GM12874 (cell line): ENCODE data around the gene SYT17.

Experiments
- TF ChIP-seq, protein P1 (sequence below): IDR thresholded peaks from 2 replicates; pipeline ENCODE4 v1.5.1; 2011; ENCODE audit warnings: low read depth, mild to moderate bottlenecking, control low read depth, low read length, moderate library complexity; ENCODE audit not compliant: insufficient read depth

Gene SYT17

DNA sequence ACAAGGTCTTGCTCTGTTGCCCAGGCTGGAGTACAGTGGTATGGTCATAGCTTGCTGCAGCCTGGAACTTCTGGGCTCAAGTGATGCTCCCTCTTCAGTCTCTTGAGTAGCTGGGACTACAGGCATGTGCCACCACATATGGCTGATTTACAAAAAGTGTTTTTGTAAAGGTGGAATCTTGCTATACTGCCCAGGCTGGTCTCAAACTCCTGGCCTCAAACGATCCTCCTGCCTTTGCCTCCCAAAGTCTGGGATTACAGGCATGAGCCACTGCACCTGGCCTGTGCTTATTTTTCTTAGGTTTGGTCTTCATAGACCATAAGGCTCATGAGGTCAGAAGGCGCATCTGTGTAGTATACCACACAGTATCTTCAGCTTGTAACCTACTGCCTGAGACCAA is 122.8 kb downstream of the SYT17 start:
- TF ChIP-seq, protein P1, sequence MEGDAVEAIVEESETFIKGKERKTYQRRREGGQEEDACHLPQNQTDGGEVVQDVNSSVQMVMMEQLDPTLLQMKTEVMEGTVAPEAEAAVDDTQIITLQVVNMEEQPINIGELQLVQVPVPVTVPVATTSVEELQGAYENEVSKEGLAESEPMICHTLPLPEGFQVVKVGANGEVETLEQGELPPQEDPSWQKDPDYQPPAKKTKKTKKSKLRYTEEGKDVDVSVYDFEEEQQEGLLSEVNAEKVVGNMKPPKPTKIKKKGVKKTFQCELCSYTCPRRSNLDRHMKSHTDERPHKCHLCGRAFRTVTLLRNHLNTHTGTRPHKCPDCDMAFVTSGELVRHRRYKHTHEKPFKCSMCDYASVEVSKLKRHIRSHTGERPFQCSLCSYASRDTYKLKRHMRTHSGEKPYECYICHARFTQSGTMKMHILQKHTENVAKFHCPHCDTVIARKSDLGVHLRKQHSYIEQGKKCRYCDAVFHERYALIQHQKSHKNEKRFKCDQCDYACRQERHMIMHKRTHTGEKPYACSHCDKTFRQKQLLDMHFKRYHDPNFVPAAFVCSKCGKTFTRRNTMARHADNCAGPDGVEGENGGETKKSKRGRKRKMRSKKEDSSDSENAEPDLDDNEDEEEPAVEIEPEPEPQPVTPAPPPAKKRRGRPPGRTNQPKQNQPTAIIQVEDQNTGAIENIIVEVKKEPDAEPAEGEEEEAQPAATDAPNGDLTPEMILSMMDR, result no peak

DNA sequence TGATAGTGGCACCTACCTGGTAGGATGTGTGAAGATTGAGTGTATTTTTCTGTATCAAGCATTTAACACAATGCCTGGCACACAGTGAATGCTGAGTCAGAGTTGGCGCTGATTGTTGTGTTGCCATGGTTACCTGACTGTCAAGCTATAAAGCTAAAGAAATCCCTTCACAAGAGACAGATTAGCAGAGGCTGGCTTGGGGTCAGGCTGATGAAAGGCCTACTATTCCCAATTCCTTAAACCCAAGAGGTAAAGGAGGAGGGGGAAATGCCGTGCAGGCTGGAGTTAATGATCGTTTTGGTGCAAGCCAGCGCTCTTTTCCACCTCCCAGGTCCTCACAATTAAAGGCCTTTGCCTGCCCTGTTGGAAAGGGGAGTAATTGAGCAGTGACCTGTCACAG is 123.4 kb downstream of the SYT17 start:
- TF ChIP-seq, protein P1, result no peak

DNA sequence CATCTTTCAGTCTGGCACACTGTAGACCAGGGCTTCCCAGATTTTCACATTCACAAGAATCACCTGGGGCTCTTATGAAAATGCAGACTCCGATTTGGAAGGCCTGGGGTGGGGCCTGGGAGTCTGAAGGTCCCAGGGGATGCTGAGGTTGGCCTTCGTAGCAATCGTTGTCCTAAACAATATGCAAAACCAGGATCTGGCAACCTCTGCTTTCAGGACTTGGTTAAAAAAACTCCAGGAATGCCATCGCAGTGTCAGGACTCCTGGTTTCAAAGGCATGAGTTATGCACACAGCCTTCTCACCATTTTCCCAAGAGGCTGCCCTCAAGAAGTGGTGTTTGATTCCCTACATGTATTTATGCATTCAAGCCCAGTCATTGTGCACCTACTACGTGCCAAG is 124.1 kb downstream of the SYT17 start:
- TF ChIP-seq, protein P1, result no peak

DNA sequence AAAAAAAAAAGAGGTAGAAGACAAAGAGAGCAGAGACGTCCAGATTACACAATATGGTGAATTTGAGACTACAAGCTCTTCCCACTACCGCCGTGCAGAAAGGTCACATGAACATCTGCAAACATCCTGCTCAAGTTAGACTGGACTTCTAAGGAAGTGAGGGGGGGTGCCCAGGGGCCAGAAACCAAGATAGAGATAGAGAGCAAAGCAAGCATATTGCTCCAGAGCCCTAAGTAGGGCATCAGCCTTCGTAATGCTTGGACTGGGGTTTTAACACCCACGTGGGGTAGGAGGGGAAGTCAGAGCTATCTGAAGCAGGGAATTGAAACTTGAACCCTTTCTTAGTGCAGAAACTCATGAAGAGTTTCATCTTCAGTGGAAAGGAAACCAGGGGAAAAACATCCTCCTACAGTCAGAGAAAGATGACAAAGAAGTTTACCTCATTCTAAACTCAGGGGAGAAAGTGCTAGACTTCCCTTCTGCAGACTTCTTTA is 126.2 kb downstream of the SYT17 start:
- TF ChIP-seq, protein P1, result no peak

DNA sequence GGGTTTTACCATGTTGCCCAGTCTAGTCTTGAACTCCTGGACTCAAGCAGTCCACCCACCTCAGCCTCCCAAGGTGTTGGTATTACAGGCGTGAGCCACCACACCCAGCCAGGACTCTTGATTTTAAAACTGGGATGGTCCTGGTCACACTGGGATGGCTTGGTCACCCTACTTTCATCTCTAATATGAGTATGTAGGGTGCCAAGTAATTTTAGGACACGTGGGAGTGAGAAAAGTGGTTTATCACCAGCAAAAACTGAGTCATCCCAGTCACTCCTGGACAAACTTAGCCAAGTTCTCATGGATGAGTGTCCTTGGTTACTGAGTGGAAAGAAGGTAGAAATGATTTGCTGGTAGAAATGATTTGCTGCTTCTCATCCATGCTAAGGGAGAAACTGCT is 127.4 kb downstream of the SYT17 start:
- TF ChIP-seq, protein P1, result no peak

DNA sequence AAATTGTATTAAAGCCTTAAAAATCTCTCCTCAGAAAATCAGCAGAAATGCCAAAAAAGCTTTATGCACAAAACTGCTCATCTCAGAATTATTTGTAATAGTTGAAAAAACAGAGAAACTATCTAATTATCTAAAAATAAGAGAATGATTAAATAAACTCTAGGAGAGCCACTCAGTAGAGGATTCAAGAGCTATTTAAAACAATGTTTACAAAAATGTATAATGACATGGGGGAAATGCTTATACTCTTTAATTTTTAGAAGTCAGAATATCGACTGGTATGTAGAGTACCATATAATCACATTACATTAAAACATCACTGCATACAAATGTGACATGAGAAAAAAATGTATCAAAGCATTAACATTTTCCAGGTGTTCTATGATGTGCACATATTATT is 129.4 kb downstream of the SYT17 start:
- TF ChIP-seq, protein P1, result no peak

DNA sequence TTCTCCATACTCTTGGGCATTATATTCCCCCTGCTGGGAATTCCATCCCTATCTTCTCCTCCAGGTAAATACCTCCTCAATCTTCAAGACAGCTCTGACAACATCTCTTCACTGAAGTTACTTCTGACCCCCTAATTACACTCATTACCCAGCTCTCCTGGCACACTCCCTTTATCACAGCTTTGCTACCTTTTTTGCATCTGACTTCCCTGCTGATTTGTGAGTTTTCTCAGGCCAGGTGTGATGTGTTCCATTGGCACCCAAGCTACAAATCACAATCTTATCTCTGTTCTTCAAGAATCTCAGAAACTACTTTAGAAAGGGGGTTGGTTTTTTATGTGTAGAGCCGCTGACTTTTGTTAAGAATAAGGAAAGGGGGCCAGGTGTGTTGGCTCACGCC is 131.5 kb downstream of the SYT17 start:
- TF ChIP-seq, protein P1, result no peak
